ENCODE measurements around the gene RABAC1. TPM values are rescaled to one million over a fixed set of nuclear protein-coding genes. Genes with fewer than 3 reads are reported as not detected.

Gene RABAC1
- total RNA-seq, 6 experiments from 2014 or later, result 245 to 349 (median 258) TPM

- Mint-ChIP-seq H3K27ac (no peak overlapping the region), H3K4me3 (no peak overlapping the region), H3K36me3 (ENCODE audit: low read depth) (no peaks in the 10 kb centered on the region; the same call in 1 of the 2 replicates), H3K4me1 (ENCODE audit: low read depth) (no peaks in the 10 kb centered on the region), H3K9me3 (no peaks in the 10 kb centered on the region), H3K27me3 (ENCODE audit: insufficient read depth) (peaks cover 32% of the 10 kb centered on the region)
- TF ChIP-seq CTCF (IDR thresholded peaks at IDR 0.05), result no peak
- DNase-seq, result no peak
Observed at GRCh38 chr19:41911889-41912731, 47.0 kb downstream of the RABAC1 start.

GRCh38 chr19:41910992-41911888 lies 47.9 kb downstream of the RABAC1 start:
- H3K27ac Mint-ChIP-seq, result no peak overlapping the region
- DNase-seq, result no peak
- H3K27me3 Mint-ChIP-seq (ENCODE audit: insufficient read depth), result peaks cover 32% of the 10 kb centered on the region
- H3K9me3 Mint-ChIP-seq, result no peaks in the 10 kb centered on the region
- H3K4me1 Mint-ChIP-seq (ENCODE audit: low read depth), result no peaks in the 10 kb centered on the region
- H3K4me3 Mint-ChIP-seq, result no peak overlapping the region
- no peak for TF ChIP-seq CTCF (IDR thresholded peaks at IDR 0.05)
- peaks cover 5% of the 10 kb centered on the region; the same call in 1 of the 2 replicates for H3K36me3 Mint-ChIP-seq (ENCODE audit: low read depth)

- no peaks in the 10 kb centered on the region for H3K9me3 Mint-ChIP-seq
- H3K27ac Mint-ChIP-seq, result no peak overlapping the region
- no peak for TF ChIP-seq CTCF (IDR thresholded peaks at IDR 0.05)
- peaks cover 10% of the 10 kb centered on the region; the same call in 1 of the 2 replicates for H3K36me3 Mint-ChIP-seq (ENCODE audit: low read depth)
- DNase-seq, result no peak
- peaks cover 32% of the 10 kb centered on the region for H3K27me3 Mint-ChIP-seq (ENCODE audit: insufficient read depth)
- H3K4me1 Mint-ChIP-seq (ENCODE audit: low read depth), result no peaks in the 10 kb centered on the region
- H3K4me3 Mint-ChIP-seq, result no peak overlapping the region
Observed at GRCh38 chr19:41910240-41910991, 48.7 kb downstream of the RABAC1 start.

- Mint-ChIP-seq H3K4me3 (no peak overlapping the region), H3K27ac (no peak overlapping the region), H3K27me3 (ENCODE audit: insufficient read depth) (peaks cover 32% of the 10 kb centered on the region), H3K4me1 (ENCODE audit: low read depth) (no peaks in the 10 kb centered on the region), H3K9me3 (no peaks in the 10 kb centered on the region), H3K36me3 (ENCODE audit: low read depth) (peaks cover 11% of the 10 kb centered on the region)
- DNase-seq, result no peak
- no peak for TF ChIP-seq CTCF (IDR thresholded peaks at IDR 0.05)
Observed at GRCh38 chr19:41909706-41910105, 49.4 kb downstream of the RABAC1 start.

All from HFFc6 (cell line).